Measurements from ENCODE around the gene NFATC2. TPM values are rescaled to one million over a fixed set of nuclear protein-coding genes. Genes with fewer than 3 reads are reported as not detected.

Gene NFATC2
- total and polyA plus RNA-seq, 2 of the 8 experiments (the other 6 are each of a cell fraction or from before 2014, with no cell fraction given): 0.27 to 0.91 TPM

- Histone ChIP-seq H3K4me2 (ENCODE audit: insufficient read depth in 1 of 2, low read depth in 2 of 2, low read length in 2 of 2) (no peak overlapping the region), H3K27ac (ENCODE audit: low read depth, low read length) (no peak overlapping the region), H2BK12ac (ENCODE audit: low read depth, low read length) (no peak overlapping the region), H3K18ac (ENCODE audit: extremely low read depth, low read length) (no peak overlapping the region), H2BK120ac (replicated peaks; ENCODE audit: low read depth, low read length) (no peak overlapping the region), H4K91ac (replicated peaks; ENCODE audit: insufficient read length, low read length) (no peak overlapping the region), H3K56ac (replicated peaks; ENCODE audit: insufficient read length, low read depth, low read length) (no peak overlapping the region), H2BK20ac (ENCODE audit: low read length) (no peak overlapping the region), H3K36me3 (ENCODE audit: control insufficient read depth in 2 of 4, insufficient read depth in 4 of 4, low read length in 3 of 4) (no peaks in the 10 kb centered on the region), H3K79me2 (ENCODE audit: control insufficient read depth in 1 of 2, insufficient read depth in 2 of 2, low read length in 2 of 2) (no peaks in the 10 kb centered on the region), H3K9ac (replicated peaks in 1 of 4; ENCODE audit: extremely low read depth in 1 of 4, low read depth in 3 of 4, low read length in 3 of 4) (no peak overlapping the region), H2AFZ (ENCODE audit: low read length) (no peak overlapping the region), H3K27me3 (replicated peaks in 1 of 4; ENCODE audit: control insufficient read depth in 3 of 4, extremely low read depth in 1 of 4, insufficient read depth in 3 of 4, low read length in 3 of 4) (no peaks in the 10 kb centered on the region; a peak in 1 of 7 replicates), H2BK15ac (ENCODE audit: low read length) (no peak overlapping the region), H3K23ac (ENCODE audit: insufficient read length) (no peak overlapping the region), H4K20me1 (replicated peaks in 1 of 2; ENCODE audit: control insufficient read depth in 1 of 2, insufficient read depth in 2 of 2, low read length in 2 of 2) (no peaks in the 10 kb centered on the region), H2AK5ac (ENCODE audit: low read depth, low read length) (no peak overlapping the region), H3K9me3 (ENCODE audit: insufficient read depth in 2 of 2, low read depth in 1 of 2, low read length in 1 of 2) (no peaks in the 10 kb centered on the region), H3K14ac (ENCODE audit: insufficient read length) (no peak overlapping the region), H4K5ac (ENCODE audit: insufficient read length, low read depth, low read length) (no peak overlapping the region), H2BK5ac (ENCODE audit: low read depth, low read length) (no peak overlapping the region), H3K4ac (replicated peaks; ENCODE audit: insufficient read length, low read depth, low read length) (no peak overlapping the region), H3K79me1 (ENCODE audit: low read depth, low read length) (no peaks in the 10 kb centered on the region), H3K23me2 (ENCODE audit: low read depth, low read length) (peaks cover 3% of the 10 kb centered on the region; the same call in 1 of the 2 replicates), H3K4me3 (ENCODE audit: extremely low read depth in 1 of 4, insufficient read depth in 2 of 4, low read depth in 3 of 4, low read length in 4 of 4) (no peak overlapping the region), H4K8ac (ENCODE audit: extremely low read depth, insufficient read depth, low read length) (no peak overlapping the region), H3K4me1 (replicated peaks in 1 of 4; ENCODE audit: control insufficient read depth in 3 of 4, insufficient read depth in 4 of 4, low read length in 3 of 4) (no peaks in the 10 kb centered on the region)
- ChIA-PET CTCF (ENCODE audit: partially characterized antibody) (interaction anchor here (0.9 kb wide), 1 partner anchor 42 kb away, joined by 3 read pairs; no protein-coding TSS in a partner anchor), POLR2A (ENCODE audit: partially characterized antibody) (no interaction called here)
- FAIRE-seq: no peak
- no peak for TF ChIP-seq CBX8 (IDR thresholded peaks at IDR 0.05; ENCODE audit: borderline replicate concordance, low read depth, low read length)
- TF ChIP-seq KDM1A (IDR thresholded peaks at IDR 0.05; ENCODE audit: borderline replicate concordance, low read length): peak; percentile 59; the same call in 1 of the 2 replicates
- no peak for DNase-seq (ENCODE audit: low read depth in 1 of 2, low spot score in 2 of 2)
- 82% methylated on average over 4 of the region's 4 CpGs; no CpG with 5 or more reads in 1 of the 2 experiments for WGBS, 2 experiments (ENCODE audit: extremely low coverage in 1 of 2, insufficient coverage in 1 of 2, insufficient read length in 1 of 2, insufficient replicate concordance in 2 of 2, low coverage in 1 of 2, low lambda C conversion rate in 2 of 2, missing lambda C conversion rate in 1 of 2)
Observed at GRCh38 chr20:51571460-51571794, 28.9 kb upstream of the NFATC2 start.
